Measurements from ENCODE around the gene UPK3BL1. TPM values are rescaled to one million over a fixed set of nuclear protein-coding genes. Genes with fewer than 3 reads are reported as not detected.

The UPK3BL1 gene
- polyA plus RNA-seq, 2 of the 4 experiments (the other 2 are of a cell fraction) = 7.9 to 17.4 TPM

Small RNA genes within 50 kb of the gene (small RNA-seq; reads per million reads assigned to genes)
- gene AC105052.3 (0 reads per million in 6 experiments), gene UPK3BL1 (0 reads per million in 6 experiments)

Other genes with a start within 250 kb of the UPK3BL1 start
- 11.5 and 15.4 TPM in 2 replicates for gene PRKRIP1, start 246.4 kb downstream of the UPK3BL1 start, polyA plus RNA-seq (2011; rRNA removed)
- 21.3 to 25.6 TPM (median 24.1 TPM) in 3 replicates for gene PRKRIP1, start 246.4 kb downstream of the UPK3BL1 start, polyA plus RNA-seq (2017; fragmentation: RNase III; extraction: RNeasy Plus Mini Kit Qiagen cat#74134 plus additional on column Dnase treatment)
- gene ORAI2, start 209.2 kb downstream of the UPK3BL1 start, polyA plus RNA-seq (2011; rRNA removed) = 12.8 and 14.6 TPM in 2 replicates
- 17.3 to 22.1 TPM (median 21.8 TPM) in 3 replicates for gene ORAI2, start 209.2 kb downstream of the UPK3BL1 start, polyA plus RNA-seq (2017; fragmentation: RNase III; extraction: RNeasy Plus Mini Kit Qiagen cat#74134 plus additional on column Dnase treatment)
- 3.1 and 4.0 TPM in 2 replicates for gene ALKBH4, start 177.9 kb downstream of the UPK3BL1 start, polyA plus RNA-seq (2011; rRNA removed)
- 7.9 to 8.8 TPM (median 8.2 TPM) in 3 replicates for gene ALKBH4, start 177.9 kb downstream of the UPK3BL1 start, polyA plus RNA-seq (2017; fragmentation: RNase III; extraction: RNeasy Plus Mini Kit Qiagen cat#74134 plus additional on column Dnase treatment)
- gene LRWD1, start 177.8 kb downstream of the UPK3BL1 start, polyA plus RNA-seq (2011; rRNA removed) = 10.7 and 14.9 TPM in 2 replicates
- gene LRWD1, start 177.8 kb downstream of the UPK3BL1 start, polyA plus RNA-seq (2017; fragmentation: RNase III; extraction: RNeasy Plus Mini Kit Qiagen cat#74134 plus additional on column Dnase treatment) = 26.3 to 28.7 TPM (median 28.1 TPM) in 3 replicates
- 70.5 and 99.0 TPM in 2 replicates for gene POLR2J, start 163.9 kb downstream of the UPK3BL1 start, polyA plus RNA-seq (2011; rRNA removed)
- 101 to 107 TPM (median 104 TPM) in 3 replicates for gene POLR2J, start 163.9 kb downstream of the UPK3BL1 start, polyA plus RNA-seq (2017; fragmentation: RNase III; extraction: RNeasy Plus Mini Kit Qiagen cat#74134 plus additional on column Dnase treatment)
- 0.83 and 0.93 TPM in 2 replicates for gene RASA4B, start 125.0 kb downstream of the UPK3BL1 start, polyA plus RNA-seq (2011; rRNA removed)
- 1.4 to 1.5 TPM (median 1.4 TPM) in 3 replicates for gene RASA4B, start 125.0 kb downstream of the UPK3BL1 start, polyA plus RNA-seq (2017; fragmentation: RNase III; extraction: RNeasy Plus Mini Kit Qiagen cat#74134 plus additional on column Dnase treatment)
- gene UPK3BL2, start 99.1 kb downstream of the UPK3BL1 start, polyA plus RNA-seq (2011; rRNA removed) = 1.4 and 1.7 TPM in 2 replicates
- gene UPK3BL2, start 99.1 kb downstream of the UPK3BL1 start, polyA plus RNA-seq (2017; fragmentation: RNase III; extraction: RNeasy Plus Mini Kit Qiagen cat#74134 plus additional on column Dnase treatment) = 3.3 to 3.9 TPM (median 3.7 TPM) in 3 replicates
- gene SPDYE2, start 91.6 kb downstream of the UPK3BL1 start, polyA plus RNA-seq (2011; rRNA removed) = 0.11 TPM in 1 of 2 replicates, not detected in the other
- not detected in 3 replicates for gene SPDYE2, start 91.6 kb downstream of the UPK3BL1 start, polyA plus RNA-seq (2017; fragmentation: RNase III; extraction: RNeasy Plus Mini Kit Qiagen cat#74134 plus additional on column Dnase treatment)
- gene POLR2J3, start 70.2 kb downstream of the UPK3BL1 start, polyA plus RNA-seq (2011; rRNA removed) = 29.5 and 52.4 TPM in 2 replicates
- 22.2 to 33.4 TPM (median 25.5 TPM) in 3 replicates for gene POLR2J3, start 70.2 kb downstream of the UPK3BL1 start, polyA plus RNA-seq (2017; fragmentation: RNase III; extraction: RNeasy Plus Mini Kit Qiagen cat#74134 plus additional on column Dnase treatment)
- gene RASA4, start 26.0 kb downstream of the UPK3BL1 start, polyA plus RNA-seq (2011; rRNA removed) = 1.8 and 3.4 TPM in 2 replicates
- gene RASA4, start 26.0 kb downstream of the UPK3BL1 start, polyA plus RNA-seq (2017; fragmentation: RNase III; extraction: RNeasy Plus Mini Kit Qiagen cat#74134 plus additional on column Dnase treatment) = 1.3 to 3.2 TPM (median 2.6 TPM) in 3 replicates
- not detected in 2 replicates for gene SPDYE2B, start 7.5 kb upstream of the UPK3BL1 start, polyA plus RNA-seq (2011; rRNA removed)
- gene SPDYE2B, start 7.5 kb upstream of the UPK3BL1 start, polyA plus RNA-seq (2017; fragmentation: RNase III; extraction: RNeasy Plus Mini Kit Qiagen cat#74134 plus additional on column Dnase treatment) = not detected in 3 replicates
- 1.3 and 3.0 TPM in 2 replicates for gene POLR2J2, start 28.9 kb upstream of the UPK3BL1 start, polyA plus RNA-seq (2011; rRNA removed)
- gene POLR2J2, start 28.9 kb upstream of the UPK3BL1 start, polyA plus RNA-seq (2017; fragmentation: RNase III; extraction: RNeasy Plus Mini Kit Qiagen cat#74134 plus additional on column Dnase treatment) = 0.19 to 0.53 TPM (median 0.43 TPM) in 3 replicates
- 6.9 and 9.1 TPM in 2 replicates for gene FAM185A, start 106.2 kb upstream of the UPK3BL1 start, polyA plus RNA-seq (2011; rRNA removed)
- gene FAM185A, start 106.2 kb upstream of the UPK3BL1 start, polyA plus RNA-seq (2017; fragmentation: RNase III; extraction: RNeasy Plus Mini Kit Qiagen cat#74134 plus additional on column Dnase treatment) = 7.4 to 8.1 TPM (median 7.5 TPM) in 3 replicates

Measured in A549 (cell line).